Activated naive CD4-positive, alpha-beta T cell treated with Interleukin-2 at 50 U/mL for 16 hours (primary cell): ENCODE results near the gene RASL10B.
"Not testable (repeated sequence)": the region's sequence is repeated elsewhere in the genome, so short reads cannot be mapped to it uniquely, and the experiment has no call there.

Experiments
- DNase-seq: peaks from one replicate; pipeline ENCODE4 v3.0.0-alpha.2; 2020

Gene RASL10B

DNA sequence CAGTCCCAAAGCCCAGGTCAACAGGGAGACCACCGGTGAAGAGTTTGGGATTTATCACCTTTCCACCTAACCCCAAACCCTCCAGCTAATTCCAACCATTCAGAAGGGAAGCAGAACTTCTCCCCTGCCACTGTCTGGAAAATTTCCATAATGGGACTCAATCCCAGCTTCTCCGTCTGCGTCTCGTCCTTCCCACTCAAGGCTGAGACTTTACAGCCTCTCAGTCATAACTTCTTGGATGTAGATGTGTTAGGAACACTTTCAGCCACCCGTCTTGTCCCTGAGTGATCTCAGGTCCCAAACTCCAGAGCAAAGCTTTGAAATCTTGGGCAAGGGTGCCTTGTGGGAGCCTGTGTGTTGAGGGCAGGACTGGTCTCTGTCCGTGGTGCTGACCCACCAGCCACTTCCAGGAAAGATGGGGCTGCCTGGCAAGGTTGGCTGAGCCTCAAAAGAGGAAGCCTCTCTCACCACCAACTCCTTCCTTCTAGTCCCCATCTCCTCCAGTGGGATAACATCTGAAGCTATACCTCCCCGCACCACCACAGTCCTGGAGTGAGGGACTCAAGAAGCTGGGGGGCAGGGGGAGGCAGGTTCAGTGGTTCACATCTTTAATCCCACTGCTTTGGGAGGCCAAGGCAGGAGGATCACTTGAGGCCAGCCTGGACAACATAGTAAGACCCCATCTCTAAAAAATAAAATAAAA lies 12.3 kb downstream of the RASL10B start:
- DNase-seq: no peak

DNA sequence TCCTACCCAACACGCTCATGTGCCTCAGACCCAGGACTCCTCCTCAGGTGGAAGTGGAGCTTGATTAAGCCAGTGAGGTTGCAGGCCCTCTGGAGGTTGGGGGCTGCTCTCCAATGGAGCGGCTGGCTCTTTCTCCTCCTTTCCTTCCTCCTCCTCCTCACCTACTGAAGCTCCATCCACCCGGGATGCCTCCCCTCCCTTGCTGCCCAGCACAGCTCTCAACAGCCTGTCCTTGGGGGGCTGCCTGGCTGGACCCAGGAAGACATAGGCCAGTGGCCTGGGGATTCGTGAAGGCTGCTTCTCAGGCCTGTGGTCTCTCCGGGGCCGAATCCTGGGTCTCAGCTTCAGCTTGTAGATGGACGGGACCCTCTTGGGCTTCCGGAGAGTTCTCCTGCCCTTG lies 13.4 kb downstream of the RASL10B start:
- no peak for DNase-seq

DNA sequence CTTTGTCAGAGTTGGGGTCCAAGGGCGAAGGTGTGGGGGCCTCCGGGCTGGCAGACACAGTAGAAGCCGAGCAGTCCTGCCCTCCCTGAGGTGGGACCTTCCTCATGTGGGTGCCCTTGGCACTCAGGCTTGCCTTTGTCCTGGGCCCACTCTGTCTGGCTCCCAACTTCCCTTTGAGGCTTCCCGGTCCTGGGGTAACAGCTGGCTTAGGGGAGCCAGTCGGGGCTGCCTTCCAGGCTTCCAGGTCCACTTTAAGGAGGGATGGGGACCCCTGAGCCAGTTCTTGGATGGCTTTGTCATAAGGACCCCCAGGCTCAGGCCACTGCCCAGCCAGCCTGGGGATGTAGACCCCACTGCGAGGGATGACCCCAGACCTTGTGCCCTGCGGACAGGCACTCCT lies 13.8 kb downstream of the RASL10B start:
- no peak for DNase-seq

DNA sequence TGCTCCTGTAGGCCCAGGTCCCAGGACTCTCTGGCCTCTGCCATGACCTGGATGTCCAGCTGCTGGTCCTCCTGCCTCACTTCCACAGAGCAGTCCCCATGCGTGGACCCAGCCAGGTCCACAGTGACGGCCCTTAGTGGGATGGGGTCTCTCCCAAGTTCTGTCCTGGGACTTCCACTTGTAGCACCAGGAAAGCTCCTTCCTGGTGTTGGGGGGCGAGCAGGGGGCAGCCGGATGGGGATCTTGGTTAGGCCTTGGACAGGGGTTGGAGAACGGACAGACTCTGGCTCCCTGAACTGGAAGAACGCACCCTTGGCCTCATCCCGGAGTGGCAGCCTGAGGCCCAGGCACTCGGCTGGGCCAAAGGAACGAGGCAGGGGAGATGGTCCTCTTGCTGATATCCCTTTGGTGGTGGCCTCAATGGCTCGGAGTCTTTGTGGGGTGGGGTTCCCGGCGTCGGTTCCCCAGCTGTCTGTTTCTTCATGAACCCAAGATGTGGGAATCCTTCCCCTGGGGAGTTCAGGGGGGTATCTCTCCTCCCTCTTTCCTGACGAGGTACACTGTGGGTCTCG lies 14.4 kb downstream of the RASL10B start:
- no peak for DNase-seq

DNA sequence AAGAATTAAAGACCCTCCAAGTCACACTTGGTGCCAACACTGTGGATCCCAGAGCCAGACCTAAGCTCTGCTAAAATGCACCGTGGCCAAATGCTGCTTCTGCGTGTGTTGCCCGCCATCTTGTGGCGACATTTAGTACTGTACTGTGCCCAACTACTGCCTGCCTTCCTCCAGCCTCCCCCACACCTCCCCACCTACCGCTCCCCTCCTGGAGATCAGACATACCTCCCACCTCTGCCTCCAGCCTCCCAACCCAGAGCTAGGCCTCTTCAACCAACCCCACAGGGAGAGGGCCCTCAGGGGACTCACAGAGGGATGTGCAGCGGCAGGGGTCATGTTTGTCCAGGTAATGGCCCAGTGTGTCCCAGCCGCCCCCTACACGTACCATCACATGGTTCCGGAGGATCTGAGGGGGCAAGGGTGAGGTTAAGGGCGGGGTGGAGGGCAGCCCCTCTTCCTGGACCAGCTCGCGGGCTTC lies 16.1 kb downstream of the RASL10B start:
- DNase-seq: peak; percentile 80

DNA sequence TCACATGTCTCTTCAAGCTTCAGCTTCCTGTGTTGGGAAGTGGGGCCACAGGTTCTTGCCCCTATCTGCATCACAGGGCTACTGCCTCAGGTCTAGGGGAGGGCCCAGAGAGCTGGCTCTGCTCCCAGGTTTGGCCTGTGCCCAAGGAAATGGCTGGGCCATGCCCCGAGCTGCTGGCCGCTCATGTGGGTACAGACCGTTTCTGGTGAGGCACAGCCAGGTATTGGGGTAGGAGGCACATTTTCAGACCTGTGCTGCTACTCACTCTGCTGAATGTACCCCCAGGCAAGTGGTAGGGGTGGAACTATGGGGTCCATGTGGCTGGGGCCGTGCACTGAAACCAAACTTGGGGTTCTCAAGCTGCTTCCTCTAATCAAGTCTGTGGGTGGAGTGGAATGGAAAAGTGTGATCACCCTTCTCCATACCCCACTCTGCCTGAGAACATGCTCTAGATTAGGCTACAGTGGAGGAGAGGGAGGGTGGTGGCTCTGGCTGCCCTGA lies 17.0 kb downstream of the RASL10B start:
- no peak for DNase-seq

DNA sequence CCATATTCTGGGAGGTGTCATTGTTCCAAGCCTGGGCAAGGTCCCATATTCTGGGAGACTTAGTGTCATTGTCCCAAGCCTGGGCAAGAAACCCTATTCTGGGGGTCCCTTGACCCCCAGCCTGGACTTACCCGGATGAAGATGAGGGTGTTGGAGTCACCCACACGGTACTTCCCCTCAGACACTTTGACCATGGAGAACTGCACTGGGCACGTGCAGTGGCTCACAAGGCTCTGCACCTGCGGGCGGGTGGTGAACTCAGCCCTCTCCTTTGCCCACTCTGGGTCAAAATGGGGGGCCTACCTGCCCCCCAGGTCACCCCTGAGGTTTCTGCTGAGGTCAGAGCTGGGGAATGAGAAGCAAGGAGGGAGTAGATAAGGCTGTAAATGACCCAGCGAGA lies 17.5 kb downstream of the RASL10B start:
- no peak for DNase-seq

DNA sequence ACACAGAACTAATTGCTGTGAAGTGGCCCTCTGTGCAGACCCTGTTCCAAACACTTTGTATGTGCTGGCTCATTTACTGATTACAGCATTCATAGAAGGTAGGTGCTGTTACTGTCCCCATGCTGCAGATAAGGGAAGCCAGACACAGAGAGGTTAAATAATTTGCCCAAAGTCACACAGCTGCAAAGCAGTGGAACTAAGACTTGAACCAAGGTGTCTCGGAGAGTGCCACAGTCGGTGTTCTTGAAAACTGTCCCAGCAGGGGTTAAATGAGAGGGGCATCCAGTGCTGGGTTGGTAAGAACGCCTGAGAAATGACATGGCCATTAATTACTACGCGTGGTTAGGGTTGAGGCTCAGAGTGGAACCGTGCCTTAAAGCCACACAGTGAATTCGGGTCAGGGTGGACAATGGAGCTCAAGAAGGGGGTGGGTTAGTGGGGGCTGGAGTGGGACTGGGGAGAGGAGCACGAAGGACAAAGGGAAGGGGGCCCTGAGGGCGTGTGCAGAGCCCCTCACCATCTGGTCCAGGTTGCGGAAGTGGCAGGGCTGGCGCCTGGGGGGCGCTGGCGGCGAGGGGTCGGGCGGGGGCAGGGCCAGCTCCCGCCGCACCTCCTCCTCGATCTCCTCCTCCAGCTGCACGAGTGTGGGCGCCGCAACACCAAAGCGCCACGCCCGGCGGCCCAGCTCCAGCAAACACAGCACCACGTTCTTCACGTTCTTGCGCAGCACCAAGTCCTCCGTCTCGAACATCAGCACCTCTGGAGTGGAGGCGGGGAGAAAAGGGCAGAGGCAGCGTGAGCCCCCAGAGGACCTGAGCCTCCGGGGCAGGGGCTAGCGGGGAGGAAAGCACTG lies 18.3 kb downstream of the RASL10B start:
- no peak for DNase-seq

DNA sequence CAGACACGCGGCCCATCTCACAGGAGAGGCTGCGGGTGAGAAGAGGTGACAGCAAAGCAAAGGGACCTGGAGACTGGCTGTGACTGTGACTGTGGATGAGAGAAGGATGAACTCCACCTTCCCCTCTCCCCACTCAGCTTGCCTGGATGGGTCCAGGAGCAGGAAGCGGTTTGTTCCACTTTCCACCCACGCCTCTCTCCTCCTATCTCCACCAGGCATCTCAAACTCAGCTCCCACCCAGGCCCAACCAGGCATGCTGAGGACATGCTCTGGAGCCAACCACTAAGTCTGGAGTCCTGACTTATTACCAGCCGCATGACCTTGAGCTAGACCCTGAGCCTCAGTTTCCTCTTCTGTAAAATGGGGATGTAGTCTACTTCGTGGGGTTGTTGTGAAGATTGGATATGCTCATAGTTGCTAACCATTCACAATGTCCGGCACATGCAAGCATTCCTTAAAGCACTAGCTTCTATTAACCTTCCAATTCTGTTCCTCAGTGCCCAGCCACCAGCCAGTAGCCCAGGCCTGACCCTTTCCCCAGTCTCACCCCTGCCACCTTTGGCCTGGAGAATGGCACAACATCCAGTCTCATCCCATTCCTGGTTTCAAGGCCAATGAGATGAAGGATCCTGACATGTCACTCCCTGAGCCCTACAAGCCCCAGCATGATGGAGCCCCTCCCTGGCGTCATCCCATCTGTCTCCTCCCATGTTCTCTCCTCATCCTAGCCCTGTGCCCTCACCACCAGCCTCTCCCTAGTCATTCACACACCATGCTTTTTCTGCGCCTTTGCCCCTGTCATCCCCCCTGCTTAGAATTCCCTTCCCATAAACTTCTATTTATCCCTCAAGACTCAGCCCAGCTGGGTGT lies 19.3 kb downstream of the RASL10B start:
- DNase-seq: no peak

DNA sequence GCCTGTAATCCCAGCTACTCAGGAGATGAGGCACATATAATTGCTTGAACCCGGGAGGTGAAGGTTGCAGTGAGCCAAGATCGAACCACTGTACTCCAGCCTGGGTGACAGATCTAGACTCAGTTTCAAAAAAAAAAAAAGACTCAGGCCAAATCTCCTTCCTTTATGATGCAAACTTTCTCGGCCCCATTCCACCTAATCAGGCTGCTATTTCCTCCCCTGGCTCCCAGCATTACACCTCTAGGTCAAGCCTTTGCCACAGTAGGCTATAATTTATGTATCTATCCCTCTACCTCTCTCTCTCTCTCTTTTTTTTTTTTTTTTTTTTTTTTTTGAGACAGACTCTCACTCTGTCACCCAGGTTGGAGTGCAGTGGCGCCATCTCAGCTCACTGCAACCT lies 20.1 kb downstream of the RASL10B start:
- not testable (repeated sequence) for DNase-seq

DNA sequence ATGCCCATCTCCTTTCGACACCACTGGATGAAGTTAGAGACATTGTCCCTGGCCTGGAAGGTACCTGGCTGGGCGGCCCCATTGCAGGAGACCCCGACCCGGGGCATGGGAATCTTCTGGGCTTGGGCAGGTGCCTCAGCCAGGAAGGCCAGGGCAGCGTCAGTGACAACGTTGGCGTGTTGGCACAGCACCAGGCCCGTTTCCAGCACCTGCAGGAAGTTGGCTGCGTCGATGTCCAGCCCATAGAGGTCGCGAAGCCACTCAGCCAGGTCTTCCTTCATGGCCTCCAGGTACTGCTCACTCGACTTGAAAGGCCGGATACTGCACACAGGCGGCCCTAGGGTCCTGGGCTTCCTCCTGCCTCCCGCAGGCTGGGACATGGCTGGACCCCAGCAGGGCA lies 21.0 kb downstream of the RASL10B start:
- no peak for DNase-seq

DNA sequence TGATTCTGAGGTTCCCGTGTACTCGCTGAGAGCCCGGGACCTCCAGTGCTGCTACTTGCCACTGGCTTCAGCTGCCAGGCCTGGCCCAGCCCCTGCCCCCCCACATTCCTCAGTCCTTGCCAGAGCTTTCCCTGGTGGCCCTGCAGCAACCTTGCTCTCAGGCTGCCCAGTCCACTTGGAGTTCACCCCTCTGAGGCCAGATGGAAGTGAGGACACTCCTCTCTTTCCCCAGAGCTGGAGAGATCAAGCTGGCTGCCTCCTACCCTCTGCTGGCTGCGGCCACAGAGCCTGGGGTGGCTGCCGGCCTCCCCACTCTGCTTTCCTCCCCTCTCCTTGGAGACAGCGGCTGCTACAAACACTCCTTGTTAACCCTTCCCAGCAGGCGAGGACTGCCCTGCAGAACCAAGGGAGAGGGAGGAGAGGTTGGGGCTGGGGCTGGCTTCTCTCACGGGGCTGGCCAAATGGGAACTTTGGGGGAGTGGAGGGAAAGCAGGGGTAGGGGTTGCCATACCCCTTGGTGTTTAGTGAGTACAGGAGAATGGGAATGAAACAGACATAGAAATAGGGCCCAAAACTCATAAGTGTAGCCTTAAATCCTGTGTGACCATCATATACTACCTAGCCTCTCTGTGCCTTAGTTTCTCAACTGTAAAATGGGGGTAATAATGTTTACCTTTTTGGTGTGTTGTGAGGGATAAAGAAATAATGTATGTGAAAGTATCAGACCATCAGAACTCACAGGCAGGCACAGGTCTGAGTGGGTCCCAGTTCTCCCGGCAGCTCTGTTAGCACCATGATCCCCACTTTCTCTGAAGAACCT lies 21.7 kb downstream of the RASL10B start, which contains the start of gene GAS2L2:
Gene GAS2L2 (minus strand): TSS at position 295 of the 820 bp plus-strand sequence. CDS start 389 bp downstream, outside the sequence.
- no peak for DNase-seq

DNA sequence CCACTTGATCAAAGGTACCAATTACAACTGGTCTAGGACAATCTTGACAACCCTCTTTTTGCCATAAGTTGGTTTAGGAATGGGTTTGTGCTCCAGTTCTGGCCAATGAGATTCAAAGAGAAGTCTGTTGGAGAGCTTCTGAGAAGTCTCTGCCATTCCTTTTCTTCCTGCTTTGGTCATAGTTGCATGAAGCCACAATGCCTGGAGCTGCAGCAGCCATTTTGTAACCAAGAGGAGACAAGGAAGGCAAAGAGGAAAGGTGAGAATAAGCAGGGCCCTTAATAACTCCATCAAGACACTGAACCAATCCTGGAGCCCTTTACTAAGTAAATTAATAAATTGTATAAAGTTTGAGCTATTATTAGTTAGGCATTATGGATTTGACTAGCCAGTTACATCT lies 25.8 kb downstream of the RASL10B start:
- no peak for DNase-seq

DNA sequence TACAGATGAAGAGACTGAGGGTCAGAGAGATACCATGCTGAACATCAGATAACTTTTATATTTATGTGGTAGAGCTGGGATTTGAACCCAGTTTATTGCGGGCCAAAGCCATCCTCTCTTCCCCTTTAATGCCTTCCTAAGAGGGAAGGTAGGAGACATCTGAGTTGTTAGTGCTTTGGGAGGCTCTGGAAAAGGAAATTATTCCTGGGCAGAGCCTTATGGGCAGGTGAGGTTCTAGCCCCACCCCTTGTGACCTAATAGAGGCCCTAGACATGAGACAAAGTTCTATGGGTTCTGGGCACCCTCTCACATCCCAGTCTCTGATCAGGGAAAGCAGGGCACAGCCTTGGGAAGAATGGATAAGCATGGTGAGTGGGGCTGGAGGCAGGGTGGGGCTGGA lies 29.1 kb downstream of the RASL10B start, which contains the start of gene C17orf50:
Gene C17orf50 (plus strand): TSS at position 301 of the 400 bp plus-strand sequence. CDS start 55 bp downstream, at position 356.
- DNase-seq: no peak

DNA sequence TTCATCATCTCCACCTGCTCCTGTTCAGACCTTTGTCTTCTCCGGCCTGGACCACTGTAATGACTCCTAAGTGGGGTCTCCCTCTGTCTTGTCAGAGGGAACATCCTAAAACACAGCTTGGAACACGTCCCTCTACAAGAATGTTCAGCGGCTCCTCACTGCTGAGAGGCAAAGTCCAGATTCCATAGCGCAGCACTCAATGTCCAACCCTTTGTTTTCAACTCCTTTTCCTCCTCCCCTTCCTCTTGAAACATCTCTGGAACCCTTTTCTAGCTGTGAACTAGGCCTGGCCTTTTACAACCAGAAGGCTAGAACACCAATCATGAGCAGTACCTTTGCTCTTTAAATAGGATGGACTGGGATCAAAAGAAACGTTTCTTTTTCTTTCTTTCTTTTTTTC lies 30.2 kb downstream of the RASL10B start:
- DNase-seq: no peak

DNA sequence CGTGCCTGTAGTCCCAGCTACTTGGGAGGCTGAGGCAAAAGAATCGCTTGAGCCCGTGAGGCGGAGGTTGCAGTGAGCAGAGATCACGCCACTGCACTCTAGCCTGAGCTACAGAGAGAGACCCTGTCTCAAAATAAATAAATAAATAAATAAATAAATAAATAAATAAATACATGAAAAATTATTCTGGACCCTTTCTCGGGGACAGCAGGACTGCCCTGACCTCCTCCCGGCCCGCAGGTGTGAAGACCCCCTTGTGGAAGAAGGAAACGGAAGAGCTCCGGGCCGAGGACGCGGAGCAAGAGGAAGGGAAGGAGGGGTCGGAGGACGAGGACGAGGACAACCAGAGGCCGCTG lies 32.3 kb downstream of the RASL10B start:
- no peak for DNase-seq

DNA sequence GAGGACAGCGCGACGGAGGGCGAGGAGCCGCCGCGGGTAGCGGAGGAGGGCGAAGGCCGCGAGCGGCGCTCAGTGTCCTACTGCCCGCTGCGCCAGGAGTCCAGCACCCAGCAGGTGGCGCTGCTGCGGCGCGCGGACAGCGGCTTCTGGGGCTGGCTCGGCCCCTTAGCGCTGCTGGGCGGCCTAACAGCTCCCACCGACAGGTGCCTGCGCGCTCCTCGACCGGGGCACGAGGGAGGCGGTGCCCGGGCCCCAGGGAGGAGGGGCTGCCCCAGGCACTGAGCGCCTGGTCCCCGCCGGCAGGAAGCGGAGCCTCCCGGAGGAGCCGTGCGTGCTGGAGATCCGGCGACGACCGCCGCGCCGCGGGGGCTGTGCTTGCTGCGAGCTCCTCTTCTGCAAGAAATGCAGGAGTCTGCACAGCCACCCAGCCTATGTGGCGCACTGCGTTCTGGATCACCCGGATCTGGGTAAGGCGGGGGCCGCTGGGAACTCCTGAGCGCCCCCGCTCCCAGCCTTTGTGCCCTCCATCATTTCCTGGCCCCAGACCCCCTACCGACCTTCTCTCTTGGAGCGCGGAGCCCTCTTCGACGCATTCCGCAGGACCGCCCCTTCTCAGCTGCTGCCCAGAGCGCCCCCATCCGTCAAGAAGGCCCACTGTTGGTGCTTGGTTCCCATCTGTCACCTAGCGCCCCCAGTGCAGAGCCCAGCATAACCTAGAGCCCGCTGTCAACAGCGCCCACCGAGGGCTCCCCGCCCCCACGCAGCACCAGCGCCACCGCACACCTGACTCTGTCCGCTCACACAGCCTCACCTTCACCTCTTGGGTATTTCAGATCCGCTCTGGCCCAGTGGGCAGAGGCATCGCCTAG lies 32.9 kb downstream of the RASL10B start:
- DNase-seq: peak; percentile 89

DNA sequence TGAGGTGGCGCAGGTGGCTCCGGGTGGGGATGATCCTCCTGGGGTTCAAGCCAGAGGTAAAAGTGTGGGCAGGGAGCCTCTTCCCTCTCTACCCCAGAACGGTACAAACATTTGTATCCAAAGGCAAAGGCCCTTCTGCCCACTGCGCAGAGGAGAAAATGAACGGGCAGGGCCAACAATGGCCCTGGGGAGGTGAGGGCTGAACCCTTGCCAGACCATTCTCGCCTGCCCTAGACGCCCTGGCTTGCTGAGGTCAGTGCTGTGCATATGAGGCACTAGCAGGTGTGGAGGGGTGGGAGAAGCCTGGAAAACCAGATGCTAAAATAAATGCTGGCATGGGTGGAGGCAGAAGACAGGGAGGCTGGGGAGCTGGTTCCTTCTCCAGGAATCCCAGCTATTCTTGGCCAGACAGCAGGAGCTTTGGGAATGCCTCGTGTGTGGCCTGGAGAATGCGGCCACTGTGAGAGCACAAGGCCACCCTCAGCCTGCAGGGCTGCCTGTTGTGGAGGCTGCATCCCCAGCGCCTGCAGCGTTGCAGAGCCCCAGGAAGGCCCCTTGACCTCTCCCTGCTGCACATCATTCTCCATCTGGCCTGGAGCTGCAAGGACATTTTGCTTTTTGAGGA lies 33.8 kb downstream of the RASL10B start:
- DNase-seq: no peak

DNA sequence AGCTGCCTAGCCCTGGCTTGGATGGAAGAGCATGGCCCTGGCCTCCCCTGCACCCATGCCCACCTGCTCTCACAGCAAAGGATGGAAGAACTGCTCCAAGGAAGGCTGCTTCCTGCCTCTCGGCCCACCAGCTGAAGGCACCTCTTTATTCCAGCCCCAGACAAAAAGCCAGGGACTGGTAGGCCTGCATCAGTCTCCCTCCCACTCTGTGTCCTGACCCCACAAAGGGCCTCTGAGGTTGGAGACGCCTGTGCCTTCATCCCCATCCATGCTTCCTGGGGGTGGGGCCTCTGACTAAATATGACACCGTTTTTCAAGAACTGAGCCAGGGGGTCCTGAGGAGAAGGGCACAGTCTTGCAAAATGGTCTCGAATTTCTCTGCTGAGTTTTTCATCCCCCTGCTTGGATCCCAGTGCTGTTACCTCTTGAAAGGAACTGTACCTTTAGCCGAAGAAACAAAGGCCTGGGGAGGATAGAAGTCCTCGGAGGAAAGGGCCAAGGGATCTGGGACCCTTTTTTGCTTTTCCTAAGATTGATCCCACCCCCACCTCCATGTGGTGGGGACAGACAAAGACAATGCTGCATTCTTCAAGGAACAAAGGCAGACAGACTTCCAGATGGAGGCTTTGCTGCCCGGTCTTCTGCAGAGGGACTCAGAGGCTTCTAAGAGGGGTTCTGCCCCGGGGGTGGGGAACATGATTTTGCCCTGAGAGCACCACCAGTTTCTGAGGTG lies 34.5 kb downstream of the RASL10B start:
- no peak for DNase-seq
